ENCODE measurements around the gene NHS. TPM values are rescaled to one million over a fixed set of nuclear protein-coding genes. Genes with fewer than 3 reads are reported as not detected.

Gene NHS
- total RNA-seq, 1 donor from 2014 or later: 27.8 TPM

- TF ChIP-seq CTCF (conservative IDR thresholded peaks at IDR 0.05): no peak
- Mint-ChIP-seq H3K36me3 (no peaks in the 10 kb centered on the region), H3K27ac (no peak overlapping the region), H3K9me3 (peaks cover 4% of the 10 kb centered on the region), H3K27me3 (no peaks in the 10 kb centered on the region), H3K4me3 (peak overlapping the region; percentile 0), H3K4me1 (ENCODE audit: unreplicated experiment) (peaks cover 63% of the 10 kb centered on the region)
- no peak for DNase-seq (ENCODE audit: extremely low spot score, unreplicated experiment)
Observed at GRCh38 chrX:17613979-17614588, 239.1 kb downstream of the NHS start.

GRCh38 chrX:17616936-17617335 lies 241.9 kb downstream of the NHS start:
- Mint-ChIP-seq H3K4me3 (peak overlapping the region; percentile 12), H3K4me1 (ENCODE audit: unreplicated experiment) (peaks cover 55% of the 10 kb centered on the region), H3K9me3 (peaks cover 5% of the 10 kb centered on the region), H3K27me3 (no peaks in the 10 kb centered on the region), H3K27ac (no peak overlapping the region), H3K36me3 (peaks cover 3% of the 10 kb centered on the region)
- no peak for DNase-seq (ENCODE audit: extremely low spot score, unreplicated experiment)
- TF ChIP-seq CTCF (conservative IDR thresholded peaks at IDR 0.05): no peak

- no peak overlapping the region for H3K27ac Mint-ChIP-seq
- H3K4me1 Mint-ChIP-seq (ENCODE audit: unreplicated experiment): peaks cover 49% of the 10 kb centered on the region
- H3K9me3 Mint-ChIP-seq: peaks cover 5% of the 10 kb centered on the region
- DNase-seq (ENCODE audit: extremely low spot score, unreplicated experiment): no peak
- no peak overlapping the region for H3K4me3 Mint-ChIP-seq
- no peak for TF ChIP-seq CTCF (conservative IDR thresholded peaks at IDR 0.05)
- H3K36me3 Mint-ChIP-seq: peaks cover 3% of the 10 kb centered on the region
- H3K27me3 Mint-ChIP-seq: no peaks in the 10 kb centered on the region
Observed at GRCh38 chrX:17617806-17618205, 242.8 kb downstream of the NHS start.

- no peak overlapping the region for H3K27ac Mint-ChIP-seq
- DNase-seq (ENCODE audit: extremely low spot score, unreplicated experiment): no peak
- no peak overlapping the region for H3K4me3 Mint-ChIP-seq
- no peak for TF ChIP-seq CTCF (conservative IDR thresholded peaks at IDR 0.05)
- H3K4me1 Mint-ChIP-seq (ENCODE audit: unreplicated experiment): peaks cover 41% of the 10 kb centered on the region
- no peaks in the 10 kb centered on the region for H3K27me3 Mint-ChIP-seq
- H3K9me3 Mint-ChIP-seq: peaks cover 5% of the 10 kb centered on the region
- peaks cover 6% of the 10 kb centered on the region for H3K36me3 Mint-ChIP-seq
Observed at GRCh38 chrX:17621566-17622270, 246.7 kb downstream of the NHS start.

- H3K4me3 Mint-ChIP-seq: no peak overlapping the region
- H3K9me3 Mint-ChIP-seq: peaks cover 5% of the 10 kb centered on the region
- DNase-seq (ENCODE audit: extremely low spot score, unreplicated experiment): no peak
- no peak for TF ChIP-seq CTCF (conservative IDR thresholded peaks at IDR 0.05)
- peaks cover 35% of the 10 kb centered on the region for H3K4me1 Mint-ChIP-seq (ENCODE audit: unreplicated experiment)
- H3K36me3 Mint-ChIP-seq: peaks cover 6% of the 10 kb centered on the region
- H3K27me3 Mint-ChIP-seq: no peaks in the 10 kb centered on the region
- no peak overlapping the region for H3K27ac Mint-ChIP-seq
Observed at GRCh38 chrX:17622331-17622730, 247.3 kb downstream of the NHS start.

All from type B pancreatic cell (in vitro differentiated cells).